NCI-H2081 (cell line): ENCODE measurements around the gene RICTOR.

Source experiments
- DNase-seq, 2 experiments: peaks; one replicate each; lab custom pipeline; 2025; lab: John Stamatoyannopoulos, UW

The RICTOR gene

DNA sequence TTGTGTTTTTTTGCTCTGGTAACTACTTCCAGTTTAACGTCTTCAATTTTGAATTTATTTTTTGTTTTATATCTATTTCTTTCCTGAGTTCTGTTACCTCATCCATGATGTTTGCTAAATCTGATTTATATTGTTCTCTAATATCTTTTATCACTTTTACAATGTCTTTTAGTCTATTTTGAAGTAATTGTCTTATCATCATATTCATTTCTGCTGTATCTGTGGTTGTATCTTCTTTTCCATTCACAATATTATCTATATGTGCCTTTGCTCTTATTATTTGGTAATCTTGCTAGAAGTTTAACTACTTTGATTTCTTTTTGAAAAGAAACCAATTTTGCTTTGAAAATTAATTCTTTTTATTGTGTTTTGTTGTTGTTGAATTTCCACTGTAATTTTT lies 184.8 kb downstream of the RICTOR start:
- no peak for DNase-seq

DNA sequence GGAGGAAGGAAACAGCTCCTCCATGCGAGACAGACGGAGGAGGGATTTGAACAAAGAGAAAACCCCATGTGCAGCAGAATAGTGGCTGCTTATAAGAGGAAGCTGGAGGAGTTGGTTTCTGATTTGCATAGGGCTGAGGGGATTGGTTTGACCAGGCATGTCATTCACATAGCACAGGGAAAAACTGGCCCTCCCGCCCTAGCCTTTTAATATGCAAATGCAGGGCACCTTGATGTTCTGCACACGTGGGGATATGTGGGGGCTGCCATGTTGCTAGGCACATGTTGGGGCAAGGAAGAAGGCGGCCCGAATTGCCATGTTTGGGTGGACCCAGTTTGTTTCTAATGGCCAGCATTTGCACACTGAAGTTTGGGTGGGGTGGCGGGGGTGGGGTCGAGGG lies 186.2 kb downstream of the RICTOR start:
- DNase-seq, result no peak
